Measurements from ENCODE around the gene PDE2A. TPM values are rescaled to one million over a fixed set of nuclear protein-coding genes. Genes with fewer than 3 reads are reported as not detected.

The PDE2A gene
- total RNA-seq, 6 donors from 2014 or later, result 4.7 to 46.1 (median 16.7) TPM

DNA sequence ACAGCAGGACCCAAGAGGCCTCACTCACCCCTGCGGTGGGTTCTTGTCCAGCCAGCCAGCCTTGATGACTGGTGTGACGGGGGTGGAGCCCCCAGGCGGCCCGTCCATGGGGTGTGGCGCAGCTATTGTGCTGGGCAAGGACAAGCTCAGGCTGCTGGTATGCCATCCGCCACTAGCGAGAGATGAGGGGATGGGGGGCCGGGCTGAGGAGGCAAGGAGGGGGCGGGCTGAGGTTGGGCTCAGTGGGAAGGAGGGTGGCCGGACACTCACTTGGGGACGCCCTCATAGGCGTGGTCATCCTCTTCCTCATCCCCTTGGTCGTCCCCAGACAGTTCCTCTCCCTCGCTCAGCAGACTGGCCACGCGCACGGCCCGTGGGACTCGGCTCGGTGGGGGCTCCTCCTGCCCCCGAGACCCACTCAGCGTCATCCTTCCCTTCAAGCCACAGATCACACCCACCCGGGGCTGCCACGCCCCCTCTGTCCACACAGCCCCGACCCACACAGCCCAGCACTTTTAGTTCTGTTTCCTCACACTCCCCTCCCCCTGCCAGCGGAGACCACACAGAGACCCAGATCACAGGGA, 38.0 kb upstream of the PDE2A start:
- Histone ChIP-seq H3K4me1 (peaks cover 11 to 31% (median 15%) of the 10 kb centered on the region in 4 donors), H3K27me3 (no peaks in the 10 kb centered on the region), H3K4me3 (peak overlapping the region in 1 of 4 donors; percentile 2), H3K27ac (peak overlapping the region in 3 of 4 donors; percentile 41 to 72 (median 72)), H3K36me3 (peaks cover 38 to 72% (median 64%) of the 10 kb centered on the region in 4 donors), H3K9me3 (no peaks in the 10 kb centered on the region)
- 54 to 58% methylated on average over 21 to 26 of the region's 26 CpGs for WGBS, 2 donors
- TF ChIP-seq EP300 (IDR thresholded peaks at IDR 0.05) (no peak), POLR2A (IDR thresholded peaks at IDR 0.05) (peak in 1 of 4 donors; percentile 31), POLR2AphosphoS5 (IDR thresholded peaks at IDR 0.05) (peak in 1 of 2 donors; percentile 6)
- ATAC-seq (ENCODE audit: low FRiP score in 2 of 2), result peak; percentile 61 to 85
- peak; percentile 65 to 93 for DNase-seq

DNA sequence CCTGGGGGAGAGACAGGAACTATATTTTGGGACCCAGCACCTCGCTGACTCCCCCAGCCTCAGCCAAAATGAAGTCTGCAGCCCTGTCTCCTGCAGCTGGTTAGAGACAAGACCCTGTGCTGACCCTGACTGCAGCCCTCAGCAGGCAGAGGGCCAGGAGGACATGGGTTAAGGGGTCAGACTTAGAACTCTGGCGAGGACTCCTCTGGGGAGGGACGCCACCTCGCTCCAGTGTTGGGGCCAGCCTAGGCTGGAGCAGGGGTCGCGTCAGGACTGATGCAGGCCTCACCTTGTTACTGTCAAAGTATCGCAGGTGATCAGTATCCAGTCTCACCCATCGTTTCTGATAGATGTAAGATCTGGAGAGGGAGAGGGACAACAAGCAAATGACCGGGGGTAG, 36.9 kb upstream of the PDE2A start:
- H3K4me3 ChIP-seq, result no peak overlapping the region
- TF ChIP-seq EP300 (IDR thresholded peaks at IDR 0.05) (no peak), POLR2A (IDR thresholded peaks at IDR 0.05) (no peak), CTCF (IDR thresholded peaks at IDR 0.05) (no peak), POLR2AphosphoS5 (IDR thresholded peaks at IDR 0.05) (no peak)
- whole genome bisulfite sequencing, 2 donors, result 90 to 98% methylated on average over 4 to 9 of the region's 9 CpGs
- no peak overlapping the region for H3K27ac ChIP-seq
- H3K4me1 ChIP-seq, result peaks cover 10 to 20% (median 14%) of the 10 kb centered on the region in 4 donors
- DNase-seq (no peak), ATAC-seq (ENCODE audit: low FRiP score in 2 of 2) (no peak)
- H3K9me3 ChIP-seq, result no peaks in the 10 kb centered on the region
- peaks cover 48 to 72% (median 66%) of the 10 kb centered on the region in 4 donors for H3K36me3 ChIP-seq
- no peaks in the 10 kb centered on the region for H3K27me3 ChIP-seq

DNA sequence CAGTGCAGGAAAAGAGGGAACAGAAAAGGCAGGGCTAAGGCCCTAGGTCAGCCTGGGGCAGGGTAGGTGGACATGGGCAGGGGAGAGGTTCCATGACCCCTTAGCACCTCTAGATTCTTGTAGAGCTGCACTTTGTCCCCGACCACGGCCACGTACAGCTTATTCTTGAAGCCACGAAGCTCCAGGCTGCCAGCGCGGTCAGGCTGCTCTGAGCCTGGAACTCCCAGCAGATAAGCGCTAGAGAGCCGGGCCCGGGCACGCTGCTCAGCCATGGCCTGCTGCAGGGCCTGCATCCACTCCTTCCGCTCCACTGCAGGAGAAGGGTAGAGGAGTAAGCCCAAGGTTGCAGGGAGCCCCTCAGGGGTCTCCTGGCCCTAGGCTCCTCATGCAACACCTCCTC, 36.1 kb upstream of the PDE2A start:
- Histone ChIP-seq H3K4me1 (peaks cover 10 to 19% (median 14%) of the 10 kb centered on the region in 4 donors), H3K36me3 (peaks cover 57 to 80% (median 75%) of the 10 kb centered on the region in 4 donors), H3K4me3 (no peak overlapping the region), H3K27ac (no peak overlapping the region), H3K9me3 (no peaks in the 10 kb centered on the region), H3K27me3 (no peaks in the 10 kb centered on the region)
- ATAC-seq (ENCODE audit: low FRiP score in 2 of 2) (no peak), DNase-seq (peak in 1 of 2 donors; percentile 77)
- no peak for TF ChIP-seq CTCF (IDR thresholded peaks at IDR 0.05)
- TF ChIP-seq POLR2A (IDR thresholded peaks at IDR 0.05), result no peak
- TF ChIP-seq POLR2AphosphoS5 (IDR thresholded peaks at IDR 0.05), result no peak
- TF ChIP-seq EP300 (IDR thresholded peaks at IDR 0.05), result no peak
- WGBS, 2 donors, result 89 to 94% methylated on average over 5 to 11 of the region's 11 CpGs

- no peak for TF ChIP-seq CTCF (IDR thresholded peaks at IDR 0.05)
- TF ChIP-seq POLR2A (IDR thresholded peaks at IDR 0.05), result no peak
- TF ChIP-seq EP300 (IDR thresholded peaks at IDR 0.05), result no peak
- no peak for TF ChIP-seq POLR2AphosphoS5 (IDR thresholded peaks at IDR 0.05)
Measured at GRCh38 chr11:72709478-72710238, 35.4 kb upstream of the PDE2A start.

DNA sequence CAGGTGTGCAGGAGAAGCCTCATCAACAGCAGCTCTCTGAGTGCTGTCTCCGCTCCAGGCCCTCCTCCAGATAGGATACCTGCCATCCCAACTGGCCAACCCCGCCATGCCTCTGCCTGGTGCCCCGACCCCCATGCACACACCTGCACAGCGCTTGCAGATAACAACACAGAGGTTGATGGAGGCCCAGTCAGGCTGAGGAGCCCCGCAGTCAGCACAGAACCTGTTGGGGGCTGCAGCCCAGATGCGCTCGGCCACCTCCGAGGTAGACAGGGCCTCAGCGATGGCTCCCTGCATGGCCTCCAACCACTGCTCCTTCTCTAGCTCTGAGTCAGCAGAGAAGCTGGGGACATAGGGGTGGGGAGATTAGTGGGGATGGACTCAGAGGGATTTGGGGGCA, 32.8 kb upstream of the PDE2A start:
- H3K36me3 ChIP-seq, result peaks cover 68 to 100% (median 95%) of the 10 kb centered on the region in 4 donors
- no peaks in the 10 kb centered on the region for H3K27me3 ChIP-seq
- 96 to 97% methylated on average over 7 to 9 of the region's 9 CpGs for WGBS, 2 donors
- H3K9me3 ChIP-seq, result no peaks in the 10 kb centered on the region
- no peak overlapping the region for H3K4me3 ChIP-seq
- H3K27ac ChIP-seq, result no peak overlapping the region
- no peak for TF ChIP-seq POLR2AphosphoS5 (IDR thresholded peaks at IDR 0.05)
- no peak for TF ChIP-seq EP300 (IDR thresholded peaks at IDR 0.05)
- no peak for TF ChIP-seq POLR2A (IDR thresholded peaks at IDR 0.05)
- no peak for TF ChIP-seq CTCF (IDR thresholded peaks at IDR 0.05)
- H3K4me1 ChIP-seq, result peaks cover 9 to 25% (median 13%) of the 10 kb centered on the region in 4 donors
- peak in 1 of 2 donors; percentile 50 for DNase-seq
- no peak for ATAC-seq (ENCODE audit: low FRiP score in 2 of 2)

More at GRCh38 chr11:72709478-72710238, 35.4 kb upstream of the PDE2A start:
- no peak overlapping the region for H3K4me3 ChIP-seq
- H3K4me1 ChIP-seq, result peaks cover 10 to 17% (median 12%) of the 10 kb centered on the region in 4 donors
- no peak for ATAC-seq (ENCODE audit: low FRiP score in 2 of 2)
- H3K9me3 ChIP-seq, result no peaks in the 10 kb centered on the region
- peaks cover 63 to 86% (median 81%) of the 10 kb centered on the region in 4 donors for H3K36me3 ChIP-seq
- 92 to 96% methylated on average over 20 of the region's 20 CpGs for whole genome bisulfite sequencing, 2 donors
- no peak overlapping the region for H3K27ac ChIP-seq
- no peak for DNase-seq
- no peaks in the 10 kb centered on the region for H3K27me3 ChIP-seq

Data from upper lobe of left lung (tissue), 6 donors.